ENCODE results near the gene MED29. TPM values are rescaled to one million over a fixed set of nuclear protein-coding genes. Genes with fewer than 3 reads are reported as not detected.

Gene MED29
- total and polyA plus RNA-seq, 2 of the 13 experiments (the other 11 are each of a cell fraction or from before 2014, with no cell fraction given): 14.0 to 19.7 TPM

DNA sequence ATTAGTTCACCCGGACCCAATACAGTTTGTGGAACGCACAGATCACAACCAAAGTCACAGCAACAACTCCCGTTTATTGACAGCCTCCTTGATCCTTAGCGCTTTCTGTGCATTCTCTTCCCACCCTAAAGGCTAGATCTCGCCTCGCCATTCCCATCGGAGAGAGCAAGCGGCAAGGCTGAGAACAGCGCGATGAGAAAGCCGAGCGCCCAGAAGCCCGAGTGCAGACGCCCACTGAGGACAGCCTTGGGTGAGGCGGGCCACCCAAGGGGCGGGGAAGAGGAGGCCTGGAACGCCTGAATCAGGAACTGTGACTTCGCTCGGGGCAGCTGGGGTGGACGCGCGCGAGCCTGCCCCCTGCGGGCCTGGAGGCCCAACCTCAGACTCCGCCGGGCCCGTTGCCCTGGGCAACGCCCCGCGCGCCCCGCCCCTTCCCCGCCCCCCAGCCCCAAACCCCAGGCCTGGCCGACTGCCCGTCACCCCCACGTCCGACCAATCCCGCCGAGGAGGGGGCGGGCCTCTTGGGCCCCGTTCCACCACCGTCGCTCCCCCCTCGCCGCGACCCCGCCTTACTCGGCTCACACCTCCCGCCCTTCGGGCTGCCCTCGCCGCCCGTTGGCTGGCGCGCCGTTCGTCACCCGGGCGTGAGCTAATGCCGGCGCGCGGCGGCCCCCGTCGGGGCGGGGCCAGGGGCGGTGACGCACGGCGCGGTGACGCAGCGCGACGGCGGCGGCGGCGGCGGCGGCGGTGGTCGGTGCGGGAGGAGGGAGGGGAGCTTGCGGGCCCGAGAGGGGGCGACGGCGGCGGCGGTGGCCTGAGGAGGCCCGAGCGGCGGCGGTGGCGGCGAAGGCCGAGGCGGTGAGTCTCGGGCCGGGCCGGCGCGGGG is 49.2 kb upstream of the MED29 start, which contains the start of gene SAMD4B (continued):
- TF ChIP-seq, protein P1, sequence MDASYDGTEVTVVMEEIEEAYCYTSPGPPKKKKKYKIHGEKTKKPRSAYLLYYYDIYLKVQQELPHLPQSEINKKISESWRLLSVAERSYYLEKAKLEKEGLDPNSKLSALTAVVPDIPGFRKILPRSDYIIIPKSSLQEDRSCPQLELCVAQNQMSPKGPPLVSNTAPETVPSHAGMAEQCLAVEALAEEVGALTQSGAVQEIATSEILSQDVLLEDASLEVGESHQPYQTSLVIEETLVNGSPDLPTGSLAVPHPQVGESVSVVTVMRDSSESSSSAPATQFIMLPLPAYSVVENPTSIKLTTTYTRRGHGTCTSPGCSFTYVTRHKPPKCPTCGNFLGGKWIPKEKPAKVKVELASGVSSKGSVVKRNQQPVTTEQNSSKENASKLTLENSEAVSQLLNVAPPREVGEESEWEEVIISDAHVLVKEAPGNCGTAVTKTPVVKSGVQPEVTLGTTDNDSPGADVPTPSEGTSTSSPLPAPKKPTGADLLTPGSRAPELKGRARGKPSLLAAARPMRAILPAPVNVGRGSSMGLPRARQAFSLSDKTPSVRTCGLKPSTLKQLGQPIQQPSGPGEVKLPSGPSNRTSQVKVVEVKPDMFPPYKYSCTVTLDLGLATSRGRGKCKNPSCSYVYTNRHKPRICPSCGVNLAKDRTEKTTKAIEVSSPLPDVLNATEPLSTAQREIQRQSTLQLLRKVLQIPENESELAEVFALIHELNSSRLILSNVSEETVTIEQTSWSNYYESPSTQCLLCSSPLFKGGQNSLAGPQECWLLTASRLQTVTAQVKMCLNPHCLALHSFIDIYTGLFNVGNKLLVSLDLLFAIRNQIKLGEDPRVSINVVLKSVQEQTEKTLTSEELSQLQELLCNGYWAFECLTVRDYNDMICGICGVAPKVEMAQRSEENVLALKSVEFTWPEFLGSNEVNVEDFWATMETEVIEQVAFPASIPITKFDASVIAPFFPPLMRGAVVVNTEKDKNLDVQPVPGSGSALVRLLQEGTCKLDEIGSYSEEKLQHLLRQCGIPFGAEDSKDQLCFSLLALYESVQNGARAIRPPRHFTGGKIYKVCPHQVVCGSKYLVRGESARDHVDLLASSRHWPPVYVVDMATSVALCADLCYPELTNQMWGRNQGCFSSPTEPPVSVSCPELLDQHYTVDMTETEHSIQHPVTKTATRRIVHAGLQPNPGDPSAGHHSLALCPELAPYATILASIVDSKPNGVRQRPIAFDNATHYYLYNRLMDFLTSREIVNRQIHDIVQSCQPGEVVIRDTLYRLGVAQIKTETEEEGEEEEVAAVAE (CRISPR knock-in tag; IDR thresholded peaks at IDR 0.05; ENCODE audit: borderline replicate concordance): 0 out of 2 replicates have a peak, but pooled peaks have one; percentile 29
- TF ChIP-seq ZSCAN25 (CRISPR knock-in tag; IDR thresholded peaks at IDR 0.05): peak; percentile 78
- TF ChIP-seq HMGA1 (CRISPR knock-in tag; conservative IDR thresholded peaks at IDR 0.05): no peak
- no peak for TF ChIP-seq ZNF713 (CRISPR knock-in tag; IDR thresholded peaks at IDR 0.05)
- TF ChIP-seq, protein P2, sequence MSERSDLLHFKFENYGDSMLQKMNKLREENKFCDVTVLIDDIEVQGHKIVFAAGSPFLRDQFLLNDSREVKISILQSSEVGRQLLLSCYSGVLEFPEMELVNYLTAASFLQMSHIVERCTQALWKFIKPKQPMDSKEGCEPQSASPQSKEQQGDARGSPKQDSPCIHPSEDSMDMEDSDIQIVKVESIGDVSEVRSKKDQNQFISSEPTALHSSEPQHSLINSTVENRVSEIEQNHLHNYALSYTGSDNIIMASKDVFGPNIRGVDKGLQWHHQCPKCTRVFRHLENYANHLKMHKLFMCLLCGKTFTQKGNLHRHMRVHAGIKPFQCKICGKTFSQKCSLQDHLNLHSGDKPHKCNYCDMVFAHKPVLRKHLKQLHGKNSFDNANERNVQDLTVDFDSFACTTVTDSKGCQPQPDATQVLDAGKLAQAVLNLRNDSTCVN (CRISPR knock-in tag; IDR thresholded peaks at IDR 0.05; ENCODE audit: borderline replicate concordance): peak; percentile 63; the same call in 1 of the 2 replicates
- no peak for TF ChIP-seq ZNF30 (CRISPR knock-in tag; IDR thresholded peaks at IDR 0.05)
- TF ChIP-seq MIER3 (CRISPR knock-in tag; IDR thresholded peaks at IDR 0.05; ENCODE audit: borderline replicate concordance): peak; percentile 85
- no peak for TF ChIP-seq RFXANK (CRISPR knock-in tag; IDR thresholded peaks at IDR 0.05)
- TF ChIP-seq, protein P3, sequence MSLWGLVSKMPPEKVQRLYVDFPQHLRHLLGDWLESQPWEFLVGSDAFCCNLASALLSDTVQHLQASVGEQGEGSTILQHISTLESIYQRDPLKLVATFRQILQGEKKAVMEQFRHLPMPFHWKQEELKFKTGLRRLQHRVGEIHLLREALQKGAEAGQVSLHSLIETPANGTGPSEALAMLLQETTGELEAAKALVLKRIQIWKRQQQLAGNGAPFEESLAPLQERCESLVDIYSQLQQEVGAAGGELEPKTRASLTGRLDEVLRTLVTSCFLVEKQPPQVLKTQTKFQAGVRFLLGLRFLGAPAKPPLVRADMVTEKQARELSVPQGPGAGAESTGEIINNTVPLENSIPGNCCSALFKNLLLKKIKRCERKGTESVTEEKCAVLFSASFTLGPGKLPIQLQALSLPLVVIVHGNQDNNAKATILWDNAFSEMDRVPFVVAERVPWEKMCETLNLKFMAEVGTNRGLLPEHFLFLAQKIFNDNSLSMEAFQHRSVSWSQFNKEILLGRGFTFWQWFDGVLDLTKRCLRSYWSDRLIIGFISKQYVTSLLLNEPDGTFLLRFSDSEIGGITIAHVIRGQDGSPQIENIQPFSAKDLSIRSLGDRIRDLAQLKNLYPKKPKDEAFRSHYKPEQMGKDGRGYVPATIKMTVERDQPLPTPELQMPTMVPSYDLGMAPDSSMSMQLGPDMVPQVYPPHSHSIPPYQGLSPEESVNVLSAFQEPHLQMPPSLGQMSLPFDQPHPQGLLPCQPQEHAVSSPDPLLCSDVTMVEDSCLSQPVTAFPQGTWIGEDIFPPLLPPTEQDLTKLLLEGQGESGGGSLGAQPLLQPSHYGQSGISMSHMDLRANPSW (CRISPR knock-in tag; IDR thresholded peaks at IDR 0.05; ENCODE audit: borderline replicate concordance): 0 out of 2 replicates have a peak, but pooled peaks have one; percentile 59
- TF ChIP-seq ZNF10 (CRISPR knock-in tag; IDR thresholded peaks at IDR 0.05; ENCODE audit: borderline replicate concordance, low read depth): no peak
- peak; percentile 48; the same call in 1 of the 2 replicates for TF ChIP-seq ZNF782 (CRISPR knock-in tag; IDR thresholded peaks at IDR 0.05; ENCODE audit: borderline replicate concordance)
- TF ChIP-seq, protein P4, sequence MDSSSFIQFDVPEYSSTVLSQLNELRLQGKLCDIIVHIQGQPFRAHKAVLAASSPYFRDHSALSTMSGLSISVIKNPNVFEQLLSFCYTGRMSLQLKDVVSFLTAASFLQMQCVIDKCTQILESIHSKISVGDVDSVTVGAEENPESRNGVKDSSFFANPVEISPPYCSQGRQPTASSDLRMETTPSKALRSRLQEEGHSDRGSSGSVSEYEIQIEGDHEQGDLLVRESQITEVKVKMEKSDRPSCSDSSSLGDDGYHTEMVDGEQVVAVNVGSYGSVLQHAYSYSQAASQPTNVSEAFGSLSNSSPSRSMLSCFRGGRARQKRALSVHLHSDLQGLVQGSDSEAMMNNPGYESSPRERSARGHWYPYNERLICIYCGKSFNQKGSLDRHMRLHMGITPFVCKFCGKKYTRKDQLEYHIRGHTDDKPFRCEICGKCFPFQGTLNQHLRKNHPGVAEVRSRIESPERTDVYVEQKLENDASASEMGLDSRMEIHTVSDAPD (CRISPR knock-in tag; IDR thresholded peaks at IDR 0.05): no peak
- no peak for TF ChIP-seq DNMT3B (CRISPR knock-in tag; conservative IDR thresholded peaks at IDR 0.05)
- TF ChIP-seq BORCS8-MEF2B (CRISPR knock-in tag; IDR thresholded peaks at IDR 0.05): peak; percentile 32; the same call in 1 of the 2 replicates
- peak; percentile 95 for TF ChIP-seq CBX5 (CRISPR knock-in tag; IDR thresholded peaks at IDR 0.05; ENCODE audit: borderline replicate concordance)
- no peak for TF ChIP-seq EEA1 (CRISPR knock-in tag; IDR thresholded peaks at IDR 0.05; ENCODE audit: borderline replicate concordance)
- TF ChIP-seq, protein P5, sequence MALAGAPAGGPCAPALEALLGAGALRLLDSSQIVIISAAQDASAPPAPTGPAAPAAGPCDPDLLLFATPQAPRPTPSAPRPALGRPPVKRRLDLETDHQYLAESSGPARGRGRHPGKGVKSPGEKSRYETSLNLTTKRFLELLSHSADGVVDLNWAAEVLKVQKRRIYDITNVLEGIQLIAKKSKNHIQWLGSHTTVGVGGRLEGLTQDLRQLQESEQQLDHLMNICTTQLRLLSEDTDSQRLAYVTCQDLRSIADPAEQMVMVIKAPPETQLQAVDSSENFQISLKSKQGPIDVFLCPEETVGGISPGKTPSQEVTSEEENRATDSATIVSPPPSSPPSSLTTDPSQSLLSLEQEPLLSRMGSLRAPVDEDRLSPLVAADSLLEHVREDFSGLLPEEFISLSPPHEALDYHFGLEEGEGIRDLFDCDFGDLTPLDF (CRISPR knock-in tag; IDR thresholded peaks at IDR 0.05): 0 out of 2 replicates have a peak, but pooled peaks have one; percentile 57

Measured in HepG2 (cell line).